Thoracic aorta (tissue), 2 donors: ENCODE data around the gene FOXL3. TPM values are rescaled to one million over a fixed set of nuclear protein-coding genes. Genes with fewer than 3 reads are reported as not detected.

Experiments
- ATAC-seq: fragments of 150-250 bp; one replicate; pipeline ENCODE4 v1.8.0; 2017; ENCODE audit warnings: low read depth; ENCODE audit not compliant: insufficient number of reproducible peaks, low FRiP score
- DNase-seq: peaks from one replicate; pipeline ENCODE4 v3.0.0-alpha.2; 2020; ENCODE audit warnings: low spot score
- H3K27ac ChIP-seq, 2 donors: fragments of 200-600 bp; sonication (generic); 1 replicate in 1 of 2; 2 replicates in 1 of 2; pipeline ENCODE4 v1.5.1; 2016; ENCODE audit warnings: mild to moderate bottlenecking in 2 of 2, moderate library complexity in 2 of 2
- H3K27me3 ChIP-seq: fragments of 200-600 bp; sonication (generic); replicated peaks from 2 replicates; pipeline ENCODE4 v1.6.0; 2016; ENCODE audit warnings: mild to moderate bottlenecking; ENCODE audit not compliant: insufficient read depth
- H3K36me3 ChIP-seq: fragments of 200-600 bp; sonication (generic); one replicate; pipeline ENCODE4 v1.5.1; 2016
- H3K4me1 ChIP-seq, 2 donors: fragments of 200-600 bp; sonication (generic); 1 replicate in 1 of 2; 2 replicates in 1 of 2; pipeline versions ENCODE4 v1.5.1 to v1.6.0; 2016; ENCODE audit warnings: low read depth in 2 of 2, mild to moderate bottlenecking in 1 of 2; ENCODE audit not compliant: control insufficient read depth in 1 of 2
- H3K4me3 ChIP-seq: fragments of 200-600 bp; sonication (generic); 2 replicates; pipeline ENCODE4 v1.5.1; 2016; ENCODE audit warnings: mild to moderate bottlenecking
- H3K9me3 ChIP-seq: fragments of 200-600 bp; sonication (generic); 2 replicates; pipeline ENCODE4 v1.5.1; 2016
- total RNA-seq, 2 donors: library from RNA; depleted of rRNA; stranded (reverse); fragments of >200 nt; gene quantifications; one replicate each; pipeline versions ENCODE4 v1.1.0 to v1.2.3, GENCODE V29; 2016
- TF ChIP-seq, protein P1 (sequence below): fragments of 200-600 bp; sonication (generic); IDR thresholded peaks from one replicate; pipeline ENCODE4 v1.5.1; 2019; ENCODE audit warnings: antibody characterized with exemption

FOXL3 gene
- total RNA-seq, 2 donors from 2014 or later = not detected

- Histone ChIP-seq H3K27me3 (peaks cover 3% of the 10 kb centered on the region), H3K9me3 (no peaks in the 10 kb centered on the region), H3K4me3 (no peak overlapping the region), H3K36me3 (no peaks in the 10 kb centered on the region), H3K4me1 (peaks cover 0 to 14% of the 10 kb centered on the region in 2 donors), H3K27ac (no peak overlapping the region)
- no peak for DNase-seq
- ATAC-seq = no peak
- TF ChIP-seq, protein P1, sequence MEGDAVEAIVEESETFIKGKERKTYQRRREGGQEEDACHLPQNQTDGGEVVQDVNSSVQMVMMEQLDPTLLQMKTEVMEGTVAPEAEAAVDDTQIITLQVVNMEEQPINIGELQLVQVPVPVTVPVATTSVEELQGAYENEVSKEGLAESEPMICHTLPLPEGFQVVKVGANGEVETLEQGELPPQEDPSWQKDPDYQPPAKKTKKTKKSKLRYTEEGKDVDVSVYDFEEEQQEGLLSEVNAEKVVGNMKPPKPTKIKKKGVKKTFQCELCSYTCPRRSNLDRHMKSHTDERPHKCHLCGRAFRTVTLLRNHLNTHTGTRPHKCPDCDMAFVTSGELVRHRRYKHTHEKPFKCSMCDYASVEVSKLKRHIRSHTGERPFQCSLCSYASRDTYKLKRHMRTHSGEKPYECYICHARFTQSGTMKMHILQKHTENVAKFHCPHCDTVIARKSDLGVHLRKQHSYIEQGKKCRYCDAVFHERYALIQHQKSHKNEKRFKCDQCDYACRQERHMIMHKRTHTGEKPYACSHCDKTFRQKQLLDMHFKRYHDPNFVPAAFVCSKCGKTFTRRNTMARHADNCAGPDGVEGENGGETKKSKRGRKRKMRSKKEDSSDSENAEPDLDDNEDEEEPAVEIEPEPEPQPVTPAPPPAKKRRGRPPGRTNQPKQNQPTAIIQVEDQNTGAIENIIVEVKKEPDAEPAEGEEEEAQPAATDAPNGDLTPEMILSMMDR = no peak
Measured at GRCh38 chr7:318476-318875, 28.5 kb downstream of the FOXL3 start.

DNA sequence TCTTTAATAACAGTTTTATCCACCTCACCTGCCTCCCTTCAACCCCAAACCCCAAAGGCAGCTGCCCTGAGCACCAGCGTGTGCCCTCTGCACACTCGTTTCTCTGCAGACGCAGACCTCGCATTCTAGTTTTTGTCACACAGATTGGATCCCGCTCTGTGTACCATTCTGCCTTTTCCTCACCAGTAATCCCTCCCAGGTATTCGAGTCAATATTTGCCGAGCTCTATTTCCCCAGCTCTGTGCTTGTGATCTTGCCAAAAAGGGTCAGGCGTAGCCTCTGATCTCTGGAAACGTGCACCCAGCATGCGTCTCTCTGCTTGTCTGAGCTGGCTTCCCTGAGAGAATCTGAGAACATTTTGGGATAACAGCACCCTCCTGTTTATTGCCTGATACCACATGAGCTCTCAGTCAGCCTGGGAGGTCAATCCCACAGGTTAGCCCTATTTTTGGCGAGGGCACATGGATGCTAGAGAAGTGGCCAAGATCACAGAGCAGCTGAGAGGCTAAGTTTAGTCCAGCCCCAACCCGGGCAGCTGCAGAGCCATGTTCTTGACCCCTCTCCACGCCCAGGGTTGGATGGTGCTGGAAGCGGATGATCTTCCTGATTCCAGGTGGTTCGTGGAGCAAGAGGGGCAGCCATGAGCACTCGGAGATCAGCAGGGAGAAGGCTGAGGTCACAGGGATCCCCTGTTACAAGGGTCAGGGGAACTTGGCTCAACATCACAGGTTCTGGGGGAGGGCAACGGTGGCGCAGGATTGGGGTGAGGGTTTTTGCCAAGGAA lies 29.1 kb downstream of the FOXL3 start:
- DNase-seq (no peak), ATAC-seq (no peak)
- Histone ChIP-seq H3K9me3 (no peaks in the 10 kb centered on the region), H3K27ac (no peak overlapping the region), H3K36me3 (no peaks in the 10 kb centered on the region), H3K4me1 (peaks cover 0 to 14% of the 10 kb centered on the region in 2 donors), H3K4me3 (no peak overlapping the region), H3K27me3 (peaks cover 3% of the 10 kb centered on the region)
- TF ChIP-seq, protein P1 = no peak

DNA sequence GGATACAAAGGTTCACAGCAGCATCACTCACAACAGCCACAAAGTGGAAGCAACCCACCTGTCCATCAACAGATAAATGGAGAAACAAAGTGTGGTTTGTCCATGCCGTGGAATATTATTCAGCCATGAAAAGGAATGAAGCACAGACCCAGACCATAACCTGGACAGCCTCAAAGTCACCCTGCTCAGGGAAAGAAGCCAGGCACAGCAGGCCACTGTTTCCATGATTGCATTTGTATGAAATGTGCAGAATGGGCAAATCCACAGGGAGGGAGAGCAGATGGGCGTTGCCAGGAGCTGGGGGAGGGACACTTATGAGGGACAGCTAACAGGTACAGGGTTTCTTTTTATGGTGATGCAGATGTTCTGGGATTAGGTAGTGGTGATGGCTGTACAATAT lies 30.3 kb downstream of the FOXL3 start:
- H3K4me3 ChIP-seq = no peak overlapping the region
- DNase-seq = no peak
- TF ChIP-seq, protein P1 = no peak
- H3K9me3 ChIP-seq = no peaks in the 10 kb centered on the region
- H3K27ac ChIP-seq = no peak overlapping the region
- no peaks in the 10 kb centered on the region for H3K36me3 ChIP-seq
- H3K4me1 ChIP-seq = peaks cover 0 to 8% of the 10 kb centered on the region in 2 donors
- peaks cover 3% of the 10 kb centered on the region for H3K27me3 ChIP-seq
- ATAC-seq = no peak

DNA sequence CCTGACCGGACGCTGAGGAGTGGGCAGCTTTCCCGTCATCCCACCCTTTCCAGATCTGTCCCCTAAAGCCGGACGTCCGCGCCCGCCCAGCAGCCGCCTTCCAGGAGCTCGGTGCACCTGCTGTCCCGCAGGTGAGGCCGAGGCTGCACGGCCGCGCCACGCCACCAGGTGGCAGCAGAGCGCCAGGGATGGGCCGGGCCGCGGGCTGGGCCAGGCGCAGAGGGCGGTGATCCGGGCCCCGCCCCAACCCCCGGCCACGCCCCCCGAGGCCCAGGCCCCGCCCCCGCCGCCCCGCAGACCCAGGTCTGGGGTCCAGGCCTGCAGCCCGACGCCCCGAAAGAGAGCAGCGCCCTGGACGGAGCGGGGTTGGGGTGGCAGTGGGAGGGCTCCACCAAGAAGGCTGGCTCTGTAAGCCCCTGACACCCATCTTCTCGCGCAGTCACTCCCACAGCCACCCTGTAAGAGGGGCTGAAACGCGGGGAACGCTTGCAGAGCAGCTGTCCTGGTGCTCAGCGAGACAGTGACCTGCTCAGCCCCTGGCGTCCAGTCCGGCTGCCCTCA lies 32.2 kb downstream of the FOXL3 start:
- no peak overlapping the region for H3K27ac ChIP-seq
- TF ChIP-seq, protein P1 = peak; percentile 97
- no peaks in the 10 kb centered on the region for H3K9me3 ChIP-seq
- DNase-seq (no peak), ATAC-seq (no peak)
- H3K27me3 ChIP-seq = peaks cover 3% of the 10 kb centered on the region
- H3K4me1 ChIP-seq = no peaks in the 10 kb centered on the region
- no peak overlapping the region for H3K4me3 ChIP-seq
- H3K36me3 ChIP-seq = no peaks in the 10 kb centered on the region

DNA sequence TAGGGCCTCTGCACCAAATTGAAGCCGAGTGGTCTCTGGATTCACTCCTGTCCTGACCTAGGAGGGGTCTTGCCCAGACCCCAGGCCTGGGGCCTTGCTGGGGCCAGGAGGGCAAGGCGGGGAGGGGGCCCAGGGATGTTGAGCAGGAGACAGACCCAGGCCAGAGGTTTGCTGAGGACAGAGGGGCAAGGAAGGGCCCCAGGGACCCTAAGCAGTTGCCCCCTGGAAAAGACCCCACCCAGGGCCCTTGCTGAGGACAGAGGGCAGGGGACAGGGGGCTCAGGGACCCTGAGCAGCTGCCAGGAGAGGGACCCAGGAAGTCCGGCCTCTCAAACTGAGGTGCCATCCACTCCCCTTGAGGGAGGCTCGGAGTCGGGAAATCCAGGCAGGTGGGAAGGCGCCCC lies 32.7 kb downstream of the FOXL3 start:
- H3K36me3 ChIP-seq = no peaks in the 10 kb centered on the region
- no peak overlapping the region for H3K4me3 ChIP-seq
- H3K27me3 ChIP-seq = peaks cover 3% of the 10 kb centered on the region
- no peak for DNase-seq
- H3K9me3 ChIP-seq = no peaks in the 10 kb centered on the region
- TF ChIP-seq, protein P1 = no peak
- H3K27ac ChIP-seq = no peak overlapping the region
- H3K4me1 ChIP-seq = no peaks in the 10 kb centered on the region
- no peak for ATAC-seq
